Neuronal stem cell (in vitro differentiated cells): Measurements from ENCODE around the gene PLPPR1.

Experiments
- DNase-seq: peaks from one replicate; pipeline ENCODE4 v3.0.0-alpha.2; 2013; ENCODE audit warnings: low spot score
- H2AFZ ChIP-seq: one replicate; pipeline ENCODE4 v1.6.1; 2013; ENCODE audit warnings: mild to moderate bottlenecking, low read length, inconsistent platforms
- H2AK5ac ChIP-seq: 2 replicates; pipeline ENCODE4 v1.6.1; 2013; ENCODE audit warnings: low read depth, mild to moderate bottlenecking, inconsistent platforms, low read length, moderate library complexity, mixed read lengths
- H2BK120ac ChIP-seq: 2 replicates; pipeline ENCODE4 v1.6.1; 2013; ENCODE audit warnings: low read depth, mild to moderate bottlenecking, inconsistent platforms, low read length, moderate library complexity, mixed read lengths
- H2BK12ac ChIP-seq: one replicate; pipeline ENCODE4 v1.6.1; 2013; ENCODE audit warnings: low read length, inconsistent platforms
- H2BK15ac ChIP-seq: 2 replicates; pipeline ENCODE4 v1.6.1; 2013; ENCODE audit warnings: mild to moderate bottlenecking, low read length, inconsistent platforms, mixed read lengths
- H2BK5ac ChIP-seq: one replicate; pipeline ENCODE4 v1.6.1; 2013; ENCODE audit warnings: inconsistent platforms, mild to moderate bottlenecking, low read length, moderate library complexity
- H3K14ac ChIP-seq: one replicate; pipeline ENCODE4 v1.6.1; 2013; ENCODE audit warnings: low read length, inconsistent platforms
- H3K18ac ChIP-seq: 2 replicates; pipeline ENCODE4 v1.6.1; 2013; ENCODE audit warnings: low read length, inconsistent platforms
- H3K23ac ChIP-seq: 2 replicates; pipeline ENCODE4 v1.6.1; 2013; ENCODE audit warnings: low read depth, mild to moderate bottlenecking, mixed read lengths, low read length, inconsistent platforms; ENCODE audit not compliant: poor library complexity
- H3K27ac ChIP-seq: replicated peaks from 3 replicates; pipeline ENCODE4 v1.5.1; 2013; ENCODE audit warnings: low read length, inconsistent platforms
- H3K27me3 ChIP-seq, 3 experiments: 2 replicates each; pipeline ENCODE4 v1.6.1; 2013; ENCODE audit warnings: low read length in 3 of 3, mild to moderate bottlenecking in 2 of 3, inconsistent platforms in 1 of 3, low read depth in 1 of 3, mixed read lengths in 1 of 3, moderate library complexity in 1 of 3; ENCODE audit not compliant: control insufficient read depth in 3 of 3, insufficient read depth in 3 of 3
- H3K36me3 ChIP-seq, 2 donors: replicated peaks in 1 of 2; 2 replicates each; pipeline ENCODE4 v1.6.1; 2013; ENCODE audit warnings: low read length in 2 of 2; ENCODE audit not compliant: control insufficient read depth in 2 of 2, insufficient read depth in 2 of 2
- H3K4ac ChIP-seq: 2 replicates; pipeline ENCODE4 v1.6.1; 2013; ENCODE audit warnings: inconsistent platforms, mild to moderate bottlenecking, low read length, moderate library complexity
- H3K4me1 ChIP-seq, 2 donors: 1 replicate in 1 of 2; 2 replicates in 1 of 2; pipeline ENCODE4 v1.6.1; 2013; ENCODE audit warnings: low read length in 2 of 2, low read depth in 1 of 2; ENCODE audit not compliant: control insufficient read depth in 2 of 2, insufficient read depth in 1 of 2
- H3K4me2 ChIP-seq: one replicate; pipeline ENCODE4 v1.6.1; 2013; ENCODE audit warnings: mild to moderate bottlenecking, low read length, inconsistent platforms; ENCODE audit not compliant: insufficient read depth, poor library complexity, severe bottlenecking
- H3K4me3 ChIP-seq, 2 donors: 2 replicates each; pipeline ENCODE4 v1.5.1; 2013; ENCODE audit warnings: low read length in 2 of 2, mild to moderate bottlenecking in 2 of 2, inconsistent platforms in 1 of 2, moderate library complexity in 1 of 2
- H3K79me1 ChIP-seq: one replicate; pipeline ENCODE4 v1.6.1; 2013; ENCODE audit warnings: low read depth, mild to moderate bottlenecking, inconsistent platforms, low read length, moderate library complexity
- H3K9ac ChIP-seq: one replicate; pipeline ENCODE4 v1.6.1; 2013; ENCODE audit warnings: mild to moderate bottlenecking, low read depth, low read length, inconsistent platforms; ENCODE audit not compliant: poor library complexity
- H3K9me3 ChIP-seq, 2 donors: replicated peaks in 1 of 2; 2 replicates each; pipeline versions ENCODE3 to v1.6.1; 2013; ENCODE audit warnings: low read length in 2 of 2, mild to moderate bottlenecking in 2 of 2, inconsistent platforms in 1 of 2, low read depth in 1 of 2, mixed read lengths in 1 of 2, moderate library complexity in 1 of 2; ENCODE audit not compliant: control insufficient read depth in 2 of 2, insufficient read depth in 1 of 2
- H4K8ac ChIP-seq: one replicate; pipeline ENCODE4 v1.6.1; 2013; ENCODE audit warnings: low read depth, mild to moderate bottlenecking, inconsistent platforms, low read length, moderate library complexity
- H4K91ac ChIP-seq: one replicate; pipeline ENCODE4 v1.6.1; 2013; ENCODE audit warnings: low read length, low read depth, mild to moderate bottlenecking, inconsistent platforms; ENCODE audit not compliant: poor library complexity
- WGBS, 2 donors: extraction: QIAGEN DNeasy Blood & Tissue Kit; methylation state at CpG; one replicate each; pipeline ENCODE4 v1.1.7; 2013; ENCODE audit warnings: missing lambda C conversion rate in 2 of 2, mixed read lengths in 1 of 2; ENCODE audit not compliant: insufficient read length in 2 of 2, insufficient replicate concordance in 1 of 2; ENCODE audit errors: extremely low coverage in 2 of 2; 5-methylcytosine and 5-hydroxymethylcytosine counted together

PLPPR1 gene

DNA sequence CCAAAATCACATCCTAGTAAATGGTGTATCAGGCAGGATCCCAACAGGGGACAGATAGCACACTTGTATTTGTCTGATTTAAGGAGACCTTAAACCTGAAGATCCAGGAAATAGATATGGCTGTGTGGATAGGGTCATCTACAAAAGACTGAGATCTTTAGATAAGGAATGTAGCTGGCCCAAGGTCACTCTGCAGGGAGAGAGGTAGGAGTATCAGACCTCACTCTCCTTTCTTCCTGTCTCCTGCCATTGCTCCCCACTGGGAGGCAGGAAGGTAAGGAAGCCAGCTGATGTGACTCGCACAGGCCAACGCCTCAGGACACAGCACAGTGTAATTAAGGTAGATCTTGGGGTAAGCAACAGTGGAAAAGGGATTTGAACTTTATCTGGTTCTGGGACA, 85.8 kb downstream of the PLPPR1 start:
- Histone ChIP-seq H3K27ac (no peak overlapping the region), H3K9ac (no peak overlapping the region), H3K79me1 (no peaks in the 10 kb centered on the region), H4K91ac (no peak overlapping the region), H3K23ac (no peak overlapping the region), H3K4me2 (no peak overlapping the region), H2BK12ac (no peak overlapping the region), H2AFZ (no peak overlapping the region), H2AK5ac (no peak overlapping the region), H2BK120ac (no peak overlapping the region), H2BK5ac (no peak overlapping the region), H3K4ac (no peak overlapping the region), H3K36me3 (no peaks in the 10 kb centered on the region), H3K18ac (peak overlapping the region; percentile 24), H4K8ac (no peak overlapping the region), H3K9me3 (no peaks in the 10 kb centered on the region), H2BK15ac (no peak overlapping the region), H3K4me3 (no peak overlapping the region), H3K27me3 (no peaks in the 10 kb centered on the region), H3K14ac (no peak overlapping the region), H3K4me1 (peaks cover 0 to 2% of the 10 kb centered on the region in 2 donors)
- DNase-seq: no peak
- WGBS, 2 donors: no CpG with 5 or more reads among the region's 2 CpGs

DNA sequence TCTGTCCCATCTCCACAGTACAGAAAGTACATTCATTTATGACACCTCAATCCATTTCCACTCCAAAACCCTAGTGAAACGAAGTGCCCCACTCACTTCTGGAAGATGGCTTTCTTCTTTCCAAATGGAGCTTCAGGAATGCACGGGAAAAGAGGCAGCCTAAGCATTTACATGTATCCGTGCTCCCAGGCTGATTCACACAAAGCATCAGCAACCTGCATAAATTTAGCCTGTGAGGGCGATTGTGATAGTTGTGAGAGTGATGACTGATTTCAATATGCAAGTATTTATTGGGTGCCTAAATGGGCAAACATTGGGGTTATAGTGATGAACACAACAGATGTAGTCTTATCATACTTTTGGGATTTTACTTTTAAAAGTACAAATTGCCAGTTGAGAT, 86.6 kb downstream of the PLPPR1 start:
- H4K91ac ChIP-seq: no peak overlapping the region
- DNase-seq: no peak
- H2BK120ac ChIP-seq: no peak overlapping the region
- no peak overlapping the region for H2BK5ac ChIP-seq
- H3K4me1 ChIP-seq: peaks cover 0 to 2% of the 10 kb centered on the region in 2 donors
- no CpG with 5 or more reads among the region's 4 CpGs for WGBS, 2 donors
- no peaks in the 10 kb centered on the region for H3K9me3 ChIP-seq
- H3K4ac ChIP-seq: no peak overlapping the region
- no peak overlapping the region for H3K4me2 ChIP-seq
- H3K36me3 ChIP-seq: no peaks in the 10 kb centered on the region
- no peak overlapping the region for H2AFZ ChIP-seq
- H3K18ac ChIP-seq: no peak overlapping the region
- H4K8ac ChIP-seq: no peak overlapping the region
- H2BK12ac ChIP-seq: no peak overlapping the region
- H3K4me3 ChIP-seq: no peak overlapping the region
- H3K27me3 ChIP-seq: no peaks in the 10 kb centered on the region
- H3K9ac ChIP-seq: no peak overlapping the region
- H3K27ac ChIP-seq: no peak overlapping the region
- no peak overlapping the region for H3K14ac ChIP-seq
- no peak overlapping the region for H2AK5ac ChIP-seq
- no peaks in the 10 kb centered on the region for H3K79me1 ChIP-seq
- H2BK15ac ChIP-seq: no peak overlapping the region
- no peak overlapping the region for H3K23ac ChIP-seq

DNA sequence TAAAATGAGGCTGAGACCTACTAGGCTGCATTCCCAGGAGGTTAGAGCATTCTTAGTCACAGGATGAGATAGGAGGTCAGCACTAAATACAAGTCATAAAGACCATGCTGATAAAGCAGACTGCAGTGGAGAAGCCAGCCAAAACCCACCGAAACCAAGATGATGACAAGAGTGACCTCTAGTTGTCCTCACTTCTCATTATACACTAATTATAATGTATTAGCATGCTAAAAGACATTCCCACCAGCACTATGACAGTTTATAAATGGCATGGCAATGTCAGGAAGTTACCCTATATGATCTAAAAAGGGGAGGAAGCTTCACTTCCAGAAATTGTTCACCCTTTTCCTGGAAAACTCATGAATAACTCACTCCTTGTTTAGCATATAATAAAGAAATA, 88.6 kb downstream of the PLPPR1 start:
- peaks cover 0 to 2% of the 10 kb centered on the region in 2 donors for H3K4me1 ChIP-seq
- H3K14ac ChIP-seq: no peak overlapping the region
- H2BK120ac ChIP-seq: no peak overlapping the region
- no peak overlapping the region for H2AK5ac ChIP-seq
- H2AFZ ChIP-seq: no peak overlapping the region
- H3K27me3 ChIP-seq: no peaks in the 10 kb centered on the region
- no peak overlapping the region for H4K91ac ChIP-seq
- no peak for DNase-seq
- H3K18ac ChIP-seq: no peak overlapping the region
- H3K4me2 ChIP-seq: no peak overlapping the region
- no CpG with 5 or more reads among the region's 1 CpG for WGBS, 2 donors
- H3K4ac ChIP-seq: no peak overlapping the region
- H3K9ac ChIP-seq: no peak overlapping the region
- H2BK5ac ChIP-seq: no peak overlapping the region
- H3K4me3 ChIP-seq: no peak overlapping the region
- no peak overlapping the region for H2BK15ac ChIP-seq
- H3K79me1 ChIP-seq: no peaks in the 10 kb centered on the region
- H3K36me3 ChIP-seq: no peaks in the 10 kb centered on the region
- no peak overlapping the region for H2BK12ac ChIP-seq
- no peak overlapping the region for H3K23ac ChIP-seq
- H4K8ac ChIP-seq: no peak overlapping the region
- no peaks in the 10 kb centered on the region for H3K9me3 ChIP-seq
- H3K27ac ChIP-seq: no peak overlapping the region

- H2AK5ac ChIP-seq: no peak overlapping the region
- WGBS, 2 donors: no CpG with 5 or more reads among the region's 3 CpGs
- H3K14ac ChIP-seq: no peak overlapping the region
- peaks cover 0 to 8% of the 10 kb centered on the region in 2 donors for H3K9me3 ChIP-seq
- H2BK15ac ChIP-seq: no peak overlapping the region
- no peak overlapping the region for H3K4me2 ChIP-seq
- H4K8ac ChIP-seq: no peak overlapping the region
- H3K4me3 ChIP-seq: no peak overlapping the region
- no peak overlapping the region for H3K9ac ChIP-seq
- no peaks in the 10 kb centered on the region for H3K36me3 ChIP-seq
- no peaks in the 10 kb centered on the region for H3K79me1 ChIP-seq
- H3K18ac ChIP-seq: no peak overlapping the region
- peaks cover 0 to 2% of the 10 kb centered on the region in 2 donors for H3K4me1 ChIP-seq
- no peak overlapping the region for H2AFZ ChIP-seq
- no peak overlapping the region for H2BK5ac ChIP-seq
- H2BK120ac ChIP-seq: no peak overlapping the region
- no peak overlapping the region for H4K91ac ChIP-seq
- H3K27me3 ChIP-seq: no peaks in the 10 kb centered on the region
- no peak overlapping the region for H3K4ac ChIP-seq
- no peak overlapping the region for H2BK12ac ChIP-seq
- no peak overlapping the region for H3K27ac ChIP-seq
- H3K23ac ChIP-seq: no peak overlapping the region
- peak; percentile 51 for DNase-seq
Observed at GRCh38 chr9:101119206-101119819, 90.8 kb downstream of the PLPPR1 start.
